GM19238 (cell line): ENCODE measurements around the gene NDUFB5.

ENCODE experiments used
- DNase-seq: peaks from one replicate; pipeline ENCODE4 v3.0.0; 2011; ENCODE audit warnings: low spot score; ENCODE audit not compliant: insufficient read length

Gene NDUFB5

GRCh38 chr3:179604321-179605078 lies at the start of gene NDUFB5, which contains the start of gene MRPL47:
Gene NDUFB5 (plus strand): TSS chr3:179604794. CDS start chr3:179604816, 22 bp downstream.
Gene MRPL47 (minus strand): TSS chr3:179604638. CDS start chr3:179604624, 14 bp downstream.
- peak; percentile 80 for DNase-seq

GRCh38 chr3:179558742-179559364 lies 45.7 kb upstream of the NDUFB5 start:
- no peak for DNase-seq

- no peak for DNase-seq
Observed at GRCh38 chr3:179560791-179561190, 43.8 kb upstream of the NDUFB5 start.

GRCh38 chr3:179562591-179563270 lies 41.9 kb upstream of the NDUFB5 start, which contains the start of gene ACTL6A:
Gene ACTL6A (plus strand): TSS chr3:179562926. CDS start chr3:179563093, 167 bp downstream.
- DNase-seq, result peak; percentile 93

- DNase-seq, result peak; percentile 49
Observed at GRCh38 chr3:179563271-179563783, 41.3 kb upstream of the NDUFB5 start.

GRCh38 chr3:179565496-179565895 lies 39.1 kb upstream of the NDUFB5 start:
- DNase-seq, result no peak

GRCh38 chr3:179580992-179581391 lies 23.6 kb upstream of the NDUFB5 start:
- DNase-seq, result no peak

- DNase-seq, result no peak
Observed at GRCh38 chr3:179589143-179589542, 15.5 kb upstream of the NDUFB5 start.

- DNase-seq, result no peak
Observed at GRCh38 chr3:179590669-179591068, 13.9 kb upstream of the NDUFB5 start.

GRCh38 chr3:179591313-179591712 lies 13.3 kb upstream of the NDUFB5 start:
- no peak for DNase-seq

- no peak for DNase-seq
Observed at GRCh38 chr3:179599531-179599930, 5.1 kb upstream of the NDUFB5 start.

GRCh38 chr3:179603321-179603720 lies 1.3 kb upstream of the NDUFB5 start:
- no peak for DNase-seq

- no peak for DNase-seq
Observed at GRCh38 chr3:179603831-179604230, 763 bp upstream of the NDUFB5 start.

- DNase-seq, result no peak
Observed at GRCh38 chr3:179606534-179607085, 2.0 kb downstream of the NDUFB5 start.

GRCh38 chr3:179608931-179609720 lies 4.5 kb downstream of the NDUFB5 start:
- no peak for DNase-seq

GRCh38 chr3:179610066-179610465 lies 5.5 kb downstream of the NDUFB5 start:
- DNase-seq, result no peak

GRCh38 chr3:179613807-179614206 lies 9.2 kb downstream of the NDUFB5 start:
- DNase-seq, result no peak

- DNase-seq, result no peak
Observed at GRCh38 chr3:179615458-179616173, 11.0 kb downstream of the NDUFB5 start.

- no peak for DNase-seq
Observed at GRCh38 chr3:179622023-179622422, 17.4 kb downstream of the NDUFB5 start.

GRCh38 chr3:179624451-179624850 lies 19.9 kb downstream of the NDUFB5 start:
- no peak for DNase-seq
